Gastrocnemius medialis (tissue), 4 donors: ENCODE measurements around the gene STBD1. TPM values are rescaled to one million over a fixed set of nuclear protein-coding genes. Genes with fewer than 3 reads are reported as not detected.
"Not testable (repeated sequence)": the region's sequence is repeated elsewhere in the genome, so short reads cannot be mapped to it uniquely, and the experiment has no call there.

Source experiments
- ATAC-seq, 2 donors: fragments of 150-250 bp; one replicate each; pipeline ENCODE4 v1.9.1; 2016
- DNase-seq, 2 donors: peaks; one replicate each; pipeline ENCODE4 v3.0.0-alpha.2; 2019
- H3K27ac ChIP-seq, 4 donors: fragments of 200-600 bp; sonication (generic); 1 replicate in 1 of 4; 2 replicates in 3 of 4; pipeline ENCODE4 v1.5.1; 2016 to 2018; ENCODE audit warnings: mild to moderate bottlenecking in 2 of 4, moderate library complexity in 1 of 4
- H3K27me3 ChIP-seq, 3 donors: fragments of 200-600 bp; sonication (generic) in 2 of 3; 1 replicate in 1 of 3; 2 replicates in 2 of 3; pipeline versions ENCODE4 v1.5.1 to v1.6.0; 2016 to 2019; ENCODE audit warnings: mild to moderate bottlenecking in 1 of 3, moderate library complexity in 1 of 3
- H3K36me3 ChIP-seq, 2 donors: fragments of 200-600 bp; sonication (generic) in 1 of 2; one replicate each; pipeline ENCODE4 v1.5.1; 2017 to 2018
- H3K4me1 ChIP-seq, 2 donors: fragments of 200-600 bp; sonication (generic) in 1 of 2; one replicate each; pipeline ENCODE4 v1.5.1; 2016 to 2017; ENCODE audit warnings: mild to moderate bottlenecking in 2 of 2
- H3K4me3 ChIP-seq, 4 donors: fragments of 200-600 bp; sonication (generic) in 3 of 4; 1 replicate in 1 of 4; 2 replicates in 3 of 4; pipeline ENCODE4 v1.5.1; 2016 to 2019; ENCODE audit warnings: mild to moderate bottlenecking in 2 of 4
- H3K9me3 ChIP-seq, 3 donors: fragments of 200-600 bp; sonication (generic) in 2 of 3; 1 replicate in 1 of 3; 2 replicates in 2 of 3; pipeline ENCODE4 v1.5.1; 2016 to 2019
- CTCF ChIP-seq, 5 experiments: fragments of 450-650 bp in 3 of 5; fragments of 200-600 bp in 2 of 5; sonication (generic) in 2 of 5; IDR thresholded peaks in 4 of 5; conservative IDR thresholded peaks in 1 of 5; 1 replicate in 4 of 5; 2 replicates in 1 of 5; pipeline ENCODE4 v1.5.1; 2016 to 2019; ENCODE audit warnings: antibody characterized with exemption in 5 of 5, mild to moderate bottlenecking in 3 of 5, moderate library complexity in 3 of 5
- POLR2A ChIP-seq, 2 donors: fragments of 450-650 bp; IDR thresholded peaks; one replicate each; pipeline ENCODE4 v1.6.1; 2017; ENCODE audit warnings: antibody characterized with exemption in 2 of 2, mild to moderate bottlenecking in 2 of 2, moderate library complexity in 2 of 2
- in situ Hi-C, 4 donors: fragments of 200-750 bp; cut with MboI; loops; one replicate each; pipeline versions ENCODE4 v1.15.0 to v1.8.0; 2017; ENCODE audit warnings: low sequenced_read_pairs in 4 of 4
- intact Hi-C: fragments of 100-400 bp; cut with DNase I; formaldehyde crosslinking; loops from one replicate; pipeline ENCODE4 v1.15.1; 2023; ENCODE audit warnings: low total_unique reads
- total RNA-seq, 4 donors: library from RNA; depleted of rRNA; stranded (reverse); fragments of >200 nt; gene quantifications; one replicate each; pipeline versions ENCODE4 v1.1.0 to v1.2.3, GENCODE V29; 2016

Gene STBD1
- total RNA-seq, 4 donors from 2014 or later, result 17.9 to 57.5 (median 41.5) TPM

GRCh38 chr4:76342191-76342590 lies 35.7 kb downstream of the STBD1 start:
- intact Hi-C loops, result no loop called here
- Histone ChIP-seq H3K4me1 (peaks cover 5 to 12% of the 10 kb centered on the region in 2 donors), H3K9me3 (no peaks in the 10 kb centered on the region), H3K4me3 (no peak overlapping the region), H3K27me3 (no peaks in the 10 kb centered on the region), H3K27ac (no peak overlapping the region), H3K36me3 (no peaks in the 10 kb centered on the region)
- no peak for DNase-seq
- TF ChIP-seq POLR2A (IDR thresholded peaks at IDR 0.05), result no peak
- TF ChIP-seq CTCF (IDR thresholded peaks at IDR 0.05 in 4 of 5, conservative IDR thresholded peaks at IDR 0.05 in 1 of 5), result no peak
- in situ Hi-C loops, result no loop called here
- ATAC-seq, result no peak

GRCh38 chr4:76342803-76343202 lies 36.3 kb downstream of the STBD1 start:
- ATAC-seq (no peak), DNase-seq (no peak)
- Histone ChIP-seq H3K27ac (no peak overlapping the region), H3K4me3 (no peak overlapping the region), H3K36me3 (no peaks in the 10 kb centered on the region), H3K9me3 (no peaks in the 10 kb centered on the region), H3K4me1 (peaks cover 5 to 12% of the 10 kb centered on the region in 2 donors), H3K27me3 (no peaks in the 10 kb centered on the region)
- TF ChIP-seq CTCF (IDR thresholded peaks at IDR 0.05 in 4 of 5, conservative IDR thresholded peaks at IDR 0.05 in 1 of 5) (no peak), POLR2A (IDR thresholded peaks at IDR 0.05) (no peak)
- intact Hi-C loops, result no loop called here
- in situ Hi-C loops, result no loop called here

GRCh38 chr4:76354517-76355473 lies 48.3 kb downstream of the STBD1 start:
- Histone ChIP-seq H3K27me3 (no peaks in the 10 kb centered on the region), H3K9me3 (peaks cover 0 to 8% (median 2%) of the 10 kb centered on the region in 3 donors), H3K27ac (no peak overlapping the region), H3K4me1 (no peaks in the 10 kb centered on the region), H3K4me3 (no peak overlapping the region), H3K36me3 (no peaks in the 10 kb centered on the region)
- no peak for ATAC-seq
- DNase-seq, result no peak
- intact Hi-C loops (no loop called here), in situ Hi-C loops (no loop called here)
- TF ChIP-seq CTCF (IDR thresholded peaks at IDR 0.05 in 4 of 5, conservative IDR thresholded peaks at IDR 0.05 in 1 of 5) (no peak), POLR2A (IDR thresholded peaks at IDR 0.05) (no peak)

- Histone ChIP-seq H3K9me3 (peaks cover 0 to 8% (median 2%) of the 10 kb centered on the region in 3 donors), H3K27me3 (no peaks in the 10 kb centered on the region), H3K4me1 (no peaks in the 10 kb centered on the region), H3K27ac (no peak overlapping the region), H3K36me3 (no peaks in the 10 kb centered on the region), H3K4me3 (no peak overlapping the region)
- TF ChIP-seq CTCF (IDR thresholded peaks at IDR 0.05 in 4 of 5, conservative IDR thresholded peaks at IDR 0.05 in 1 of 5) (no peak), POLR2A (IDR thresholded peaks at IDR 0.05) (no peak)
- no peak for ATAC-seq
- intact Hi-C loops (no loop called here), in situ Hi-C loops (no loop called here)
- no peak for DNase-seq
Measured at GRCh38 chr4:76357981-76358380, 51.4 kb downstream of the STBD1 start.

- H3K27me3 ChIP-seq, H3K4me3 ChIP-seq, H3K36me3 ChIP-seq, H3K9me3 ChIP-seq, intact Hi-C loops, DNase-seq, H3K27ac ChIP-seq, in situ Hi-C loops, H3K4me1 ChIP-seq, ATAC-seq: not testable (repeated sequence)
Measured at GRCh38 chr4:76359881-76360466, 53.4 kb downstream of the STBD1 start.
